ENCODE results near the gene MPZ.
A peak's percentile ranks its signal among the peaks of the same experiment; 100 is the strongest.
"Not testable (repeated sequence)": the region's sequence is repeated elsewhere in the genome, so short reads cannot be mapped to it uniquely, and the experiment has no call there.

The MPZ gene

GRCh38 chr1:161309868-161310267 is at the start of gene MPZ:
Gene MPZ, minus strand, starts transcription at chr1:161309968. Its CDS starts 63 bp downstream, at chr1:161309905.
- no peak for DNase-seq

GRCh38 chr1:161359291-161359690 is 49.5 kb upstream of the MPZ start:
- no peak for DNase-seq

GRCh38 chr1:161357073-161357472 is 47.3 kb upstream of the MPZ start:
- DNase-seq = no peak

GRCh38 chr1:161351482-161351881 is 41.7 kb upstream of the MPZ start:
- no peak for DNase-seq

- no peak for DNase-seq
Observed at GRCh38 chr1:161350671-161351070, 40.9 kb upstream of the MPZ start.

GRCh38 chr1:161342821-161343220 is 33.1 kb upstream of the MPZ start:
- DNase-seq = no peak

- DNase-seq = no peak
Observed at GRCh38 chr1:161342177-161342576, 32.4 kb upstream of the MPZ start.

GRCh38 chr1:161335796-161336195 is 26.0 kb upstream of the MPZ start:
- no peak for DNase-seq

- no peak for DNase-seq
Observed at GRCh38 chr1:161333166-161333565, 23.4 kb upstream of the MPZ start.

- DNase-seq = no peak
Observed at GRCh38 chr1:161330346-161330745, 20.6 kb upstream of the MPZ start.

GRCh38 chr1:161324020-161324419 is 14.3 kb upstream of the MPZ start:
- no peak for DNase-seq

- not testable (repeated sequence) for DNase-seq
Observed at GRCh38 chr1:161315841-161316674, 6.3 kb upstream of the MPZ start.

GRCh38 chr1:161314201-161314981 is 4.6 kb upstream of the MPZ start, which contains the start of gene SDHC:
Gene SDHC, plus strand, starts transcription at chr1:161314381. Its CDS starts 25 bp downstream, at chr1:161314406.
- DNase-seq = peak; percentile 84

- no peak for DNase-seq
Observed at GRCh38 chr1:161313554-161314200, 3.9 kb upstream of the MPZ start.

GRCh38 chr1:161311595-161312181 is 1.9 kb upstream of the MPZ start:
- DNase-seq = no peak

- DNase-seq = no peak
Observed at GRCh38 chr1:161307892-161308638, 1.7 kb downstream of the MPZ start.

- DNase-seq = no peak
Observed at GRCh38 chr1:161307230-161307768, 2.5 kb downstream of the MPZ start.

- DNase-seq = peak; percentile 78
Observed at GRCh38 chr1:161305867-161306519, 3.8 kb downstream of the MPZ start.

- DNase-seq = no peak
Observed at GRCh38 chr1:161304927-161305866, 4.6 kb downstream of the MPZ start.

- DNase-seq = no peak
Observed at GRCh38 chr1:161300478-161300877, 9.3 kb downstream of the MPZ start.
